K562 (cell line): ENCODE measurements around the gene JAK3.

Source experiments
- CTCF ChIP-seq, 3 experiments: IDR thresholded peaks in 2 of 3; conservative IDR thresholded peaks in 1 of 3; 2 replicates each; pipeline ENCODE4 v1.5.1; 2011 to 2012; ENCODE audit warnings: low read length in 3 of 3, mild to moderate bottlenecking in 3 of 3, control low read depth in 2 of 3, improper control_type of control experiment in 1 of 3, inconsistent platforms in 1 of 3, low read depth in 1 of 3, mixed read lengths in 1 of 3, moderate library complexity in 1 of 3; ENCODE audit not compliant: insufficient read depth in 2 of 3
- ELF1 ChIP-seq: fragments of 200-800 bp; sonication (Bioruptor generic); IDR thresholded peaks from 2 replicates; pipeline ENCODE4 v1.6.1; 2016; ENCODE audit warnings: missing genetic modification characterization, missing compliant biosample characterization
- KLF16 ChIP-seq: IDR thresholded peaks from 2 replicates; pipeline ENCODE4 v1.6.1; 2016; ENCODE audit warnings: antibody characterized with exemption
- POLR2AphosphoS2 ChIP-seq: IDR thresholded peaks from 2 replicates; pipeline ENCODE4 v1.6.1; 2012; ENCODE audit warnings: low read length, improper control_type of control experiment
- POLR2AphosphoS5 ChIP-seq: IDR thresholded peaks from 2 replicates; pipeline ENCODE4 v1.6.1; 2011; ENCODE audit warnings: mild to moderate bottlenecking, low read depth, low read length, moderate library complexity; ENCODE audit not compliant: control insufficient read depth, insufficient read depth
- PTBP1 ChIP-seq: fragments of 200-400 bp; formaldehyde crosslinking; IDR thresholded peaks from 2 replicates; pipeline ENCODE4 v1.6.1; 2017; ENCODE audit warnings: low read depth, low read length
- RAD51 ChIP-seq: fragments of 450-650 bp; IDR thresholded peaks from 2 replicates; pipeline ENCODE4 v1.7.1; 2016; ENCODE audit warnings: low read depth, mild to moderate bottlenecking, borderline replicate concordance
- SP2 ChIP-seq: IDR thresholded peaks from 2 replicates; pipeline ENCODE4 v1.6.1; 2011; ENCODE audit warnings: mild to moderate bottlenecking, low read depth, low read length, moderate library complexity; ENCODE audit not compliant: poor library complexity, severe bottlenecking; ENCODE audit errors: extremely low read depth
- SRF ChIP-seq, 2 experiments: fragments of 250-450, 450-650 bp in 1 of 2; sonication (Bioruptor Pico) in 1 of 2; sonication (generic) in 1 of 2; formaldehyde crosslinking; IDR thresholded peaks; 2 replicates each; pipeline versions ENCODE4 v1.5.0 to v1.5.1; 2020 to 2022; ENCODE audit warnings: mild to moderate bottlenecking in 1 of 2, missing genetic modification reagents in 1 of 2
- ZBTB1 ChIP-seq: sonication (generic); formaldehyde crosslinking; IDR thresholded peaks from 2 replicates; pipeline ENCODE4 v1.8.1; 2023; ENCODE audit warnings: missing genetic modification reagents, low read depth, mild to moderate bottlenecking, borderline replicate concordance
- ZBTB40 ChIP-seq, 2 experiments: fragments of 450-650 bp in 1 of 2; sonication (generic) in 1 of 2; formaldehyde crosslinking in 1 of 2; IDR thresholded peaks; 2 replicates each; pipeline versions ENCODE4 v1.7.1 to v1.9.0; 2016 to 2022; ENCODE audit warnings: inconsistent platforms in 1 of 2, mild to moderate bottlenecking in 1 of 2, missing genetic modification reagents in 1 of 2
- ZBTB7A ChIP-seq: IDR thresholded peaks from 2 replicates; pipeline ENCODE4 v1.6.1; 2011; ENCODE audit warnings: low read depth, mild to moderate bottlenecking, low read length, moderate library complexity, borderline replicate concordance; ENCODE audit not compliant: control insufficient read depth
- ZHX1 ChIP-seq: fragments of 150-350 bp; conservative IDR thresholded peaks from 2 replicates; pipeline ENCODE4 v1.6.1; 2014; ENCODE audit warnings: low read length
- TF ChIP-seq, protein P1 (sequence below): fragments of 250-450 bp; sonication (Bioruptor Pico); IDR thresholded peaks from 2 replicates; pipeline ENCODE4 v1.4.0; 2020; ENCODE audit warnings: mild to moderate bottlenecking, moderate library complexity

DNA sequence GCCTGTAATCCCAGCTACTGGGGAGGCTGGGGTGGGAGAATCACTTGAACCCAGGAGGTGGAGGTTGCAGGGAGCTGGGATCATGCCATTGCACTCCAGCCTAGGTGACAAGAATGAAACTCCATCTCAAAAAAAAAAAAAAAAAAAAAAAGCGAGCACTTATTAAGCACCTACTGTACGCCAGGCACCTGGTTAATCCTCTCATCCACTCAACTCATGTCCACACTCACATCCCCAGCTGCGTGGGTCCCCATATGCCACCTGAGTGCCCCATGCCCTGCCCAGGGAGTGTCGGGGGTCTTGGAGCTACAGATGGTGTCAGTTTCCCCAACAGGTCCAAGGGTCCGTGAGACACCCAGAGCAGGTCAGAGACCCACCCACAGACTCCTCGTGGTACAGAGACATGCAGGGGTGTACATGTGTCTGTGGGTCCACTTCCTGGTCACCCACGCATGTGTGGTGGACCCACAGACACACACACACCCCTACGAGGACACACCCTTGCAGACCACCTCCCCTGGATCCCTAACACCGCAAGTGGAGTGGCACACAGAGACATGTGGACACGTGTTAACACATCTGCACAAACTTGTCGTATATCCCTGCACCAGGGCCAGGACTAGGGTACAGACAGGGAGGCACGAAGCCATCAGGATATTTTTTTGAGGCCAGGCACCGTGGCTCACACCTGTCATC lies 30.0 kb downstream of the JAK3 start:
- TF ChIP-seq RAD51 (no peak), KLF16 (no peak), ELF1 (tag) (no peak), POLR2AphosphoS5 (no peak), ZHX1 (no peak), ZBTB40 (IDR thresholded peaks at IDR 0.05) (no peak), ZBTB40 (CRISPR knock-in tag; IDR thresholded peaks at IDR 0.05) (no peak), POLR2AphosphoS2 (no peak), ZBTB7A (no peak), CTCF (IDR thresholded peaks at IDR 0.05 in 2 of 3, conservative IDR thresholded peaks at IDR 0.05 in 1 of 3; ENCODE audit: insufficient read depth in 2 of 3, low read depth in 1 of 3, low read length in 3 of 3) (no peak), PTBP1 (no peak), ZBTB1 (CRISPR knock-in tag) (no peak), SP2 (no peak), SRF (CRISPR knock-in tag; IDR thresholded peaks at IDR 0.05) (no peak)
- TF ChIP-seq, protein P1, sequence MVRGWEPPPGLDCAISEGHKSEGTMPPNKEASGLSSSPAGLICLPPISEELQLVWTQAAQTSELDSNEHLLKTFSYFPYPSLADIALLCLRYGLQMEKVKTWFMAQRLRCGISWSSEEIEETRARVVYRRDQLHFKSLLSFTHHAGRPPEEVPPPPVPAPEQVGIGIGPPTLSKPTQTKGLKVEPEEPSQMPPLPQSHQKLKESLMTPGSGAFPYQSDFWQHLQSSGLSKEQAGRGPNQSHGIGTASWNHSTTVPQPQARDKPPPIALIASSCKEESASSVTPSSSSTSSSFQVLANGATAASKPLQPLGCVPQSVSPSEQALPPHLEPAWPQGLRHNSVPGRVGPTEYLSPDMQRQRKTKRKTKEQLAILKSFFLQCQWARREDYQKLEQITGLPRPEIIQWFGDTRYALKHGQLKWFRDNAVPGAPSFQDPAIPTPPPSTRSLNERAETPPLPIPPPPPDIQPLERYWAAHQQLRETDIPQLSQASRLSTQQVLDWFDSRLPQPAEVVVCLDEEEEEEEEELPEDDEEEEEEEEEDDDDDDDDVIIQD (CRISPR knock-in tag): no peak
